Cardiac atrium fibroblast (primary cell): ENCODE data around the gene C1orf21. TPM values are rescaled to one million over a fixed set of nuclear protein-coding genes. Genes with fewer than 3 reads are reported as not detected.

Source experiments
- total RNA-seq: library from RNA; depleted of rRNA; stranded (reverse); fragments of >200 nt; gene quantifications from 2 replicates; pipeline ENCODE4 v1.2.3, GENCODE V29; 2015

C1orf21 gene
- 3.4 and 11.9 TPM in 2 replicates for total RNA-seq

GRCh38 chr1:184386312-184387068 lies at the start of gene C1orf21:
C1orf21 (plus strand) TSS chr1:184387029; CDS start chr1:184477510, 90,481 bp downstream.

